H9 (cell line): ENCODE measurements around the gene RNU6-9. TPM values are rescaled to one million over a fixed set of nuclear protein-coding genes. Genes with fewer than 3 reads are reported as not detected.
A peak's percentile ranks its signal among the peaks of the same experiment; 100 is the strongest.

Experiments used
- DNase-seq: peaks from one replicate; pipeline ENCODE4 v3.0.0-alpha.2; 2017
- H2AFZ ChIP-seq: one replicate; pipeline ENCODE4 v1.6.1; 2013; ENCODE audit warnings: mild to moderate bottlenecking, low read length, control low read depth, moderate library complexity
- H2AK5ac ChIP-seq: 2 replicates; pipeline ENCODE4 v1.6.1; 2013; ENCODE audit warnings: low read length, control low read depth, mixed read lengths; ENCODE audit not compliant: insufficient read length
- H2BK120ac ChIP-seq: one replicate; pipeline ENCODE4 v1.6.1; 2013; ENCODE audit warnings: low read depth, mild to moderate bottlenecking, low read length, control low read depth, inconsistent platforms; ENCODE audit not compliant: poor library complexity, severe bottlenecking
- H2BK12ac ChIP-seq: 2 replicates; pipeline ENCODE4 v1.6.1; 2013; ENCODE audit warnings: low read length, control low read depth, mixed read lengths, low read depth; ENCODE audit not compliant: insufficient read length
- H2BK15ac ChIP-seq: 2 replicates; pipeline ENCODE4 v1.6.1; 2013; ENCODE audit warnings: low read depth, low read length, control low read depth
- H2BK20ac ChIP-seq: one replicate; pipeline ENCODE4 v1.6.1; 2013; ENCODE audit warnings: low read depth, mild to moderate bottlenecking, low read length, control low read depth, inconsistent platforms; ENCODE audit not compliant: poor library complexity, severe bottlenecking
- H2BK5ac ChIP-seq: 2 replicates; pipeline ENCODE4 v1.6.1; 2013; ENCODE audit warnings: low read length, control low read depth, mixed read lengths; ENCODE audit not compliant: insufficient read length
- H3K14ac ChIP-seq: 2 replicates; pipeline ENCODE4 v1.6.1; 2013; ENCODE audit warnings: low read length, control low read depth; ENCODE audit not compliant: insufficient read depth
- H3K18ac ChIP-seq: 2 replicates; pipeline ENCODE4 v1.6.1; 2013; ENCODE audit warnings: low read depth, mild to moderate bottlenecking, mixed read lengths, low read length, control low read depth; ENCODE audit not compliant: insufficient read length
- H3K23ac ChIP-seq: 2 replicates; pipeline ENCODE4 v1.6.1; 2013; ENCODE audit warnings: low read length, control low read depth, mixed read lengths, low read depth; ENCODE audit not compliant: insufficient read length
- H3K23me2 ChIP-seq: 2 replicates; pipeline ENCODE4 v1.6.1; 2013; ENCODE audit warnings: low read depth, mild to moderate bottlenecking, mixed read lengths, low read length, control low read depth; ENCODE audit not compliant: insufficient read length, poor library complexity, severe bottlenecking
- H3K27ac ChIP-seq: 2 replicates; pipeline ENCODE4 v1.5.1; 2013; ENCODE audit warnings: low read length, control low read depth, mixed read lengths, low read depth; ENCODE audit not compliant: insufficient read length
- H3K27me3 ChIP-seq: 2 replicates; pipeline ENCODE4 v1.6.1; 2013; ENCODE audit warnings: low read length, control low read depth, inconsistent platforms; ENCODE audit not compliant: insufficient read depth
- H3K4ac ChIP-seq: 2 replicates; pipeline ENCODE4 v1.6.1; 2013; ENCODE audit warnings: low read depth, mild to moderate bottlenecking, control low read depth, inconsistent platforms, low read length, moderate library complexity
- H3K4me1 ChIP-seq: 2 replicates; pipeline ENCODE4 v1.6.1; 2013; ENCODE audit warnings: low read length, control low read depth, inconsistent platforms; ENCODE audit not compliant: insufficient read depth
- H3K4me2 ChIP-seq: 2 replicates; pipeline ENCODE4 v1.6.1; 2013; ENCODE audit warnings: low read length, control low read depth, mixed read lengths; ENCODE audit not compliant: insufficient read length, insufficient read depth
- H3K56ac ChIP-seq: 2 replicates; pipeline ENCODE4 v1.6.1; 2013; ENCODE audit warnings: low read depth, mild to moderate bottlenecking, mixed read lengths, low read length, control low read depth; ENCODE audit not compliant: insufficient read length
- H3K79me1 ChIP-seq: 2 replicates; pipeline ENCODE4 v1.6.1; 2013; ENCODE audit warnings: low read depth, mild to moderate bottlenecking, moderate library complexity, low read length, control low read depth, inconsistent platforms; ENCODE audit not compliant: insufficient read depth, poor library complexity, severe bottlenecking
- H3K79me2 ChIP-seq: 2 replicates; pipeline ENCODE4 v1.6.1; 2013; ENCODE audit warnings: low read length, control low read depth, inconsistent platforms; ENCODE audit not compliant: insufficient read depth
- H3K9ac ChIP-seq: 2 replicates; pipeline ENCODE4 v1.6.1; 2013; ENCODE audit warnings: low read length, control low read depth, mixed read lengths; ENCODE audit not compliant: insufficient read length; ENCODE audit errors: extremely low read depth
- H3K9me3 ChIP-seq: one replicate; pipeline ENCODE4 v1.6.1; 2013; ENCODE audit warnings: low read depth, low read length, inconsistent platforms; ENCODE audit not compliant: control insufficient read depth
- H3T11ph ChIP-seq: one replicate; pipeline ENCODE4 v1.6.1; 2013; ENCODE audit warnings: mild to moderate bottlenecking, low read length, control low read depth, inconsistent platforms
- H4K20me1 ChIP-seq: one replicate; pipeline ENCODE4 v1.6.1; 2013; ENCODE audit not compliant: control insufficient read depth, insufficient read length, insufficient read depth
- H4K5ac ChIP-seq: 2 replicates; pipeline ENCODE4 v1.6.1; 2013; ENCODE audit warnings: low read depth, mild to moderate bottlenecking, mixed read lengths, low read length, control low read depth; ENCODE audit not compliant: insufficient read length
- H4K8ac ChIP-seq: replicated peaks from 2 replicates; pipeline ENCODE4 v1.6.1; 2013; ENCODE audit warnings: low read length, control low read depth, mixed read lengths, low read depth; ENCODE audit not compliant: insufficient read length
- H4K91ac ChIP-seq: 2 replicates; pipeline ENCODE4 v1.6.1; 2013; ENCODE audit warnings: low read depth, mild to moderate bottlenecking, moderate library complexity, mixed read lengths, low read length, control low read depth; ENCODE audit not compliant: insufficient read length
- H3K27ac Mint-ChIP-seq, 3 experiments: 2 replicates in 2 of 3; 3 replicates in 1 of 3; pipeline ENCODE4 v1.8.0; 2020 to 2021; ENCODE audit warnings: mixed read lengths in 3 of 3, mild to moderate bottlenecking in 1 of 3, moderate library complexity in 1 of 3
- H3K27me3 Mint-ChIP-seq: 2 replicates; pipeline ENCODE4 v1.8.0; 2021; ENCODE audit warnings: low read depth, mild to moderate bottlenecking, moderate library complexity, mixed read lengths
- H3K36me3 Mint-ChIP-seq, 3 experiments: 2 replicates in 2 of 3; 3 replicates in 1 of 3; pipeline ENCODE4 v1.8.0; 2020 to 2021; ENCODE audit warnings: low read depth in 3 of 3, mixed read lengths in 3 of 3; ENCODE audit not compliant: insufficient read depth in 1 of 3
- H3K4me1 Mint-ChIP-seq, 2 experiments: 2 replicates each; pipeline ENCODE4 v1.8.0; 2020; ENCODE audit warnings: mixed read lengths in 2 of 2
- H3K4me3 Mint-ChIP-seq, 2 experiments: 2 replicates in 1 of 2; 3 replicates in 1 of 2; pipeline ENCODE4 v1.8.0; 2020 to 2021; ENCODE audit warnings: mild to moderate bottlenecking in 2 of 2, mixed read lengths in 2 of 2, moderate library complexity in 1 of 2
- H3K9me3 Mint-ChIP-seq, 2 experiments: 2 replicates in 1 of 2; 3 replicates in 1 of 2; pipeline ENCODE4 v1.8.0; 2020; ENCODE audit warnings: mild to moderate bottlenecking in 2 of 2, mixed read lengths in 2 of 2, moderate library complexity in 1 of 2
- CTCF ChIP-seq: fragments of 200-600 bp; sonication (generic); conservative IDR thresholded peaks from 3 replicates; pipeline ENCODE4 v1.8.0; 2021; ENCODE audit warnings: antibody characterized with exemption, mild to moderate bottlenecking
- WGBS: extraction: QIAGEN DNeasy Blood & Tissue Kit; methylation state at CpG from one replicate; pipeline ENCODE4 v1.1.7; 2013; ENCODE audit warnings: missing lambda C conversion rate, low lambda C conversion rate, mixed read lengths; ENCODE audit not compliant: insufficient read length; ENCODE audit errors: extremely low coverage; 5-methylcytosine and 5-hydroxymethylcytosine counted together
- total RNA-seq: library from RNA; stranded (reverse); gene quantifications from 2 replicates; pipeline ENCODE4 v1.2.1, GENCODE V29; 2021

RNU6-9 gene
- total RNA-seq, 1 experiment from 2014 or later: not detected

GRCh38 chr19:883661-884211 is 9.5 kb upstream of the RNU6-9 start:
- H2BK15ac ChIP-seq: no peak overlapping the region
- no peak overlapping the region for H3K23ac ChIP-seq
- no peaks in the 10 kb centered on the region for H3K27me3 ChIP-seq
- H3K27ac Mint-ChIP-seq: no peak overlapping the region
- no peak overlapping the region for H3K14ac ChIP-seq
- H3K23me2 ChIP-seq: peaks cover 3% of the 10 kb centered on the region
- H3K36me3 Mint-ChIP-seq: peaks cover 23 to 57% (median 45%) of the 10 kb centered on the region in 3 experiments
- H3K9me3 ChIP-seq: no peaks in the 10 kb centered on the region
- H2BK120ac ChIP-seq: no peak overlapping the region
- H2BK12ac ChIP-seq: no peak overlapping the region
- H3K4me2 ChIP-seq: no peak overlapping the region
- H3K27me3 Mint-ChIP-seq: no peaks in the 10 kb centered on the region
- H3K79me2 ChIP-seq: no peaks in the 10 kb centered on the region
- WGBS: no CpG with 5 or more reads among the region's 22 CpGs
- H3T11ph ChIP-seq: no peak overlapping the region
- H3K4ac ChIP-seq: no peak overlapping the region
- no peak overlapping the region for H3K27ac ChIP-seq
- H3K4me3 Mint-ChIP-seq: no peak overlapping the region; a peak in 1 of 5 replicates
- H4K20me1 ChIP-seq: no peaks in the 10 kb centered on the region
- H2AK5ac ChIP-seq: no peak overlapping the region
- no peak; the same call in 2 of the 3 replicates for TF ChIP-seq CTCF
- no peak overlapping the region for H3K18ac ChIP-seq
- DNase-seq: peak; percentile 66
- H3K9me3 Mint-ChIP-seq: no peaks in the 10 kb centered on the region
- H4K91ac ChIP-seq: no peak overlapping the region
- H3K79me1 ChIP-seq: no peaks in the 10 kb centered on the region
- no peak overlapping the region for H3K9ac ChIP-seq
- H2AFZ ChIP-seq: no peak overlapping the region
- H3K4me1 Mint-ChIP-seq: no peaks in the 10 kb centered on the region
- H4K8ac ChIP-seq: no peak overlapping the region
- no peak overlapping the region for H3K56ac ChIP-seq
- no peak overlapping the region for H4K5ac ChIP-seq
- no peaks in the 10 kb centered on the region for H3K4me1 ChIP-seq
- no peak overlapping the region for H2BK5ac ChIP-seq
- no peak overlapping the region for H2BK20ac ChIP-seq
